HT-29 (cell line): ENCODE results near the gene PICALM. TPM values are rescaled to one million over a fixed set of nuclear protein-coding genes. Genes with fewer than 3 reads are reported as not detected.
"Not testable (repeated sequence)": the region's sequence is repeated elsewhere in the genome, so short reads cannot be mapped to it uniquely, and the experiment has no call there.

Experiments
- DNase-seq: peaks from one replicate; pipeline ENCODE4 v3.0.0-alpha.2; 2015; ENCODE audit warnings: low spot score
- total RNA-seq: library from RNA; depleted of rRNA; stranded (reverse); fragments of >200 nt; shearing (Covaris generic); gene quantifications from 2 replicates; pipeline ENCODE4 v1.2.3, GENCODE V29; 2014; rRNA removed

PICALM gene, protein sequence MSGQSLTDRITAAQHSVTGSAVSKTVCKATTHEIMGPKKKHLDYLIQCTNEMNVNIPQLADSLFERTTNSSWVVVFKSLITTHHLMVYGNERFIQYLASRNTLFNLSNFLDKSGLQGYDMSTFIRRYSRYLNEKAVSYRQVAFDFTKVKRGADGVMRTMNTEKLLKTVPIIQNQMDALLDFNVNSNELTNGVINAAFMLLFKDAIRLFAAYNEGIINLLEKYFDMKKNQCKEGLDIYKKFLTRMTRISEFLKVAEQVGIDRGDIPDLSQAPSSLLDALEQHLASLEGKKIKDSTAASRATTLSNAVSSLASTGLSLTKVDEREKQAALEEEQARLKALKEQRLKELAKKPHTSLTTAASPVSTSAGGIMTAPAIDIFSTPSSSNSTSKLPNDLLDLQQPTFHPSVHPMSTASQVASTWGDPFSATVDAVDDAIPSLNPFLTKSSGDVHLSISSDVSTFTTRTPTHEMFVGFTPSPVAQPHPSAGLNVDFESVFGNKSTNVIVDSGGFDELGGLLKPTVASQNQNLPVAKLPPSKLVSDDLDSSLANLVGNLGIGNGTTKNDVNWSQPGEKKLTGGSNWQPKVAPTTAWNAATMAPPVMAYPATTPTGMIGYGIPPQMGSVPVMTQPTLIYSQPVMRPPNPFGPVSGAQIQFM
- total RNA-seq = 90.4 and 93.6 TPM in 2 replicates

DNA sequence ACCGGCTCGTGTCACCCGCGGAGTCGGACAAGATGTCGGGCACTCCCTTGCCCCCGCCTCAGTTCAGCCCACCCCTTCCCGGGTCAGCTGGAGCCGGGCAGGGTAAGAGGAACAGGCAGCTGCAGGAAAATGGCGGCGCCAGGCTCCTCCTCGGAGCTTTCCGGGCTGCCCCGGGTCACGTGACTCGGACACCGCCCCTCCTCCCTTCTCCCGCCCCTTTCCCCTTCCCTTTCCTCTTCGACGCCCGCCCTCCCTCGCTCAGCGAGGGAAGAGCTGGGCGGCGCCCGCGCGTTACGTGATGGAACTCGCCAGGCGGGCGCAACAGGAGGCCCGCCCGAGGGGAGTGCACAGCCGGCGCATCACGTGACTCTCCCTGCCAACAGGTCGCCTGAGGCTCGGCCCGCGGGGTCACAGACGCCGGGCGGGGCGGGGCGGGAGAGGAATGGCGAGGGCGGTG, at the start of gene PICALM:
PICALM (minus strand) TSS at position 134 of the 457 bp plus-strand sequence. CDS start 304 bp downstream, outside the sequence.
- DNase-seq = peak; percentile 100

DNA sequence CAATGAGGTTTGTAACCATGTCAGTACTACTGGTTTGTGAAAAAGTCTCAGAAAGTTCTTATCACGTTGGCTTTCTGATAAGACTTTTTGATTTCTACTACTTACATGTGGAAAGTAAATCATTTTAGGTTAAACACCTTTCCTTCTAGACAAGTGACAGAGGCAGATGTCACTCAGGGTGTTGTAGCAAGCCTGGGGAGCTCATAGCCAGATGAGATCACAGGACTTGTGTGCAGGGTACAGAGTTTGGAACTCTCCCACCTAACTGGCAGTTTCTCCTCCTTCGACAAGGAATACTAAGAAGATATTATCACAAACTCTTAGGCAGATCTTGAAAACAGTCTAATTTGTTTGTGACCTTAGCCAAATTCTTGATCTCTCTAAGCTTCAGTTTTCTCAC, 49.4 kb upstream of the PICALM start:
- no peak for DNase-seq

DNA sequence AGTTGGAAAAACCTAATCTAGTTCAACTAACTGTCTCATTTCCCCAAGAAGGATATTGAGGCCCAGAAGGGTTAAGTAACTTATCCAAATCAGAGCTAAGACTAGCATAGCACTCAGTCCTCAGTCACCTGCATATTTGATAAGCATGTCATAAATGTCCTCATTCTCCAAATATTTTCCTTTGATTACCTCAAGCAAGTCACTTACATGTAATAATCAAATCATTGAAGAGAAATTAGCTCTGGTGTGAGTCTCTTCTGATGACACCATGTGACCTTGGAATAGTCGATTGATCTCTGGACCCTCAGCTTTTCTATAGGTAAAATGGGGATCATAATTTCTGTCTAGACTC, 48.8 kb upstream of the PICALM start:
- DNase-seq = no peak

DNA sequence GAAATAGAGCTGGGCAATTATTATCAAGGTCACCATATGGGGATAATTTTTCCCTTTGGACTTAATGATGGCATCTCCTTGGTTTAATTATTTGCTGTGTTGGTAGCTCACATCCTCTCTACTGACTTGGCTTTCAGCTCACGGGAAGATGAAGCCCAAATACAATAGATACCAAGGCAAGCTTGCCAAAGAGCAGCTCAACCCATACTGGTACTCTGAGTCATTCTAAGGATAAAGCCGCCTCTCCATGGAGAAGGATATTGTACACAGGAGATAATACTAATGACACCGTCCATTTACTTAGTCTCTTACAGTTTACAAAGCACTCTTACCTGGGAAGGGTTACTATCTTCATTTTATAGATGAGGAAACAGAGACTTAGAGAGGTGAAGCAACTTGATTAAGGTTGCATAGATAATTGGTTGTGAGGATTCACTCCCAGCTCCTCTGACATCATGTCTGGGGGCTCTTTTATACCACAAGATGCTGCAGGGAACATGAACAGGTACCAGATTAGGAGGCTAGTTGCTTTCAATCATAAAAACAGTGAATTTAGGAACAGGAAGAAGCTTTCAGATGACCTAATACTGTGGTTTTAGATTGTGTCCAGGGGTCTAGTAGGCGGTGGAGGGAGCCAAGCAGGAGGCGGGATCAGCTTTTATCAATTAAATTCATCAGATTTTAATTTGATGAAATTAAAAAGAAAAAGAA, 48.3 kb upstream of the PICALM start:
- peak; percentile 31 for DNase-seq

DNA sequence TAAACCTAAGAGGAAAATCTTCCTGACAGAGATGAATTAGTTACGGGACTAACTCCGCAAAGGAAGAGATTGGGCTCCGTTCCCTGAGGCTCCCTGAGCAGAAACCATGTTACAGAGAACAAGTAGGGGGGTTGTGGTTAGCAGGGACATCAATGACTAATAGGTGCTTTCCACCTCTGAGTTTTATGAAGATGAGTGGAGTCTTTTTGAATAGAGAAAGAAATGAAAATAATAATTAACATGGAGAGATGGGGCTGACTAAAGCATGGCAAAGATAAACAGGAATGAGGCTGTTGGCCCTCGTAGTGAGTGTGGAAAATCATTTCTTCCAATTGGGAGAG, 47.5 kb upstream of the PICALM start:
- no peak for DNase-seq

DNA sequence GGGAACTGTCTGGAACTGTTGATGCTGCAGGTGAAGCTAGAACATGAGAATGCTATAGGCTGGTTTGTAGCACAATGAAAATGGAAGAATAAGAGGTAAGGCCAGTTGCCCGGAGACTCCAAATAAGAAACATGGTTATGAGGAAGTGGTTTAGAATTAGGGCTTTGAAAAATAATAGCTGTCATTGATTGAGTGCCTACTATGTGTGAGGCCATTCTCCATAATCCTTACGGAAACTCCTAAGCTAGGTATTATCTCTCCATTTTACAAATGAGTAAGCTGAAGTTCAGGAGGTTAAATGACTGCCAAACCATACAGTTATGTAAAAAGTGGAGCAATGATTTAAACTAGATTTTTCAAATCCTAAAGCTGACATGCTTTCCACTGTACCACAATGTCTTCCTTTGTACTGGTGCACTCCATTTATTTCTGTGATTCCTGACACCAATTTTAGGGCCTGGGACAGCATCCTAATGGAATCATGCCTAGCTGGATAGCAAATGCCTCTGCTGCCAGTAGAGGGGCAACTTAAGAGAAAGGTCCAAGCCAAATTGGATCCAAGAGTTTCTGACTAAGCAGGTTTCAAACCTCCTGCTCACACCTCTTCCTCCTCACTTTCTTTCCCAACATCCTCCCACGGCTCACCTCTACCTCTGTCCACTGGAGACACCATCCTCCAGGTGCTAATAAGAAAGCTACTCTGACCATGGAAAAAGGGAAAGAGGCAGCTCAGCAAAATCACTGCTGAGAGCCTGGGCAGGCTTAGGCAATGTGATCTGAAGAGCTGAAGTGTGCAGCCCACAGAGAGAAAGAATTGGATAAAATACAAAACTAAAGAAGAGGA, 46.9 kb upstream of the PICALM start:
- no peak for DNase-seq

DNA sequence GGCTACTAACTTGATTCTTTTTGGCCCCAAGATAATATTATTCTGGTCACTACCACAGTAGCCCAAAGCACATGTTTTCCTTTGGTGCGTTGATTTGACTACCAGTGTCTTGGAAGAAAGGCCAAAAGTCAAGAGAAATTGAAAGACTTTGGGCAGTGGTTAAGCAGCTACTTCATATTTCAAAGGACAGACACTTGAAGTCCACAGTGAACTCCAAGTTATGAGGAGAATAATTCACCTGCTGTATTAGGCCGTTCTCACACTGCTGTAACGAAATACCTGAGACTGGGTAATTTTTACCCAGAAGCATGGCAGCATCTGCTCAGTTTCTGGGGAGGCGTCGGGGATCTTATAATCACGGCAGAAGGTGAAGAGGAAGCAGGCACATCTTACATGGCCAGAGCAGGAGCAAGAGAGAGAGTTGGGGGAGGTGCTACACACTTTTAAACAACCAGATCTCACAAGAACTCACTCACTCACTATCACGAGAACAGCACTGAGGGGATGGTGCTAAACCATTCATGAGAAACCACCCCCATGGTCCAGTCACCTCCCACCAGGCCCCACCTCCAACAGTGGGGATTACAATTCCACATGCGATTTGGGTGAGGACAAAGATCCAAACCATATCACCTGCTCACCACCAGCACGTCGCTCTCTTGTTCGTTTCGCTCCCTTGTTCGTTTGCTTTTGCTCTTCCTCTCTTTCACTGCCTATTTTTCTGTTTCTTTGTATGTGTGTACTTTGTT, 40.2 kb upstream of the PICALM start:
- DNase-seq = no peak

DNA sequence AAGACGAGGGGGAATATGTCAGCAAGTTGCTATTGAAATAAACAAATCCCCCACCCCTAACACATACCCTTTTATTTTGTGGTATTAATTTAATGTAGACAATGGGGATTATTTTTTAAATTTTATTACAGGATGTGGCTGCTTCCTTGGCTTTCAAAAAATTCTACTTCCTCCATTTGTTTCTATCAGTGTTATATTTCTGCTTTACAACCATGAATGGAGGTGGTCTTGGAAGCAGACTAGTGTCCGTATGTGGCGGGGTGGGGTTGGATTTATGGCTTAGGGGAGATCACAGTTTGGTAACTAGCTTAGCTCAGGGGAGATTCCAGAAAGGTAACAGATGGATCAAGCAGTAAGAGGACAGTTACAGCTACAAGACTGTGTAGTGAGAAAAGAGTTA, 39.3 kb upstream of the PICALM start:
- no peak for DNase-seq

DNA sequence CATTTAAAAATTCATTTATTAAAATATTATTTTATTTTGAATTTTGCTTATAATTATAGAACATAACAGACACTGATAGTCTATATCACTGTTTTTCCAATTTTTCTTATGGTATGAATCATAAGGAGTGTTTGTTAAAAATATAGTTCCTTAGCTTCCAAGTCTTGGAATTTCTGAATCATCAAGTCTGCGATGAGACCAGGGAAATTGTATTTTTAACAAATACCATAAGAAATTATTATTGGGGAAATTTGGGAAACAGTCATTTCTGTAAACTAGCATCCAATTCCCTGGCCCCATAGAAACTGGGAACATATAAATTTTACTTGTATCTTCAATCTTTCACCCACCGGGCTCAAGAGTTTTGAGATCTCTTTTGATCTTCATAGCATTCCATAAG, 38.0 kb upstream of the PICALM start:
- no peak for DNase-seq

DNA sequence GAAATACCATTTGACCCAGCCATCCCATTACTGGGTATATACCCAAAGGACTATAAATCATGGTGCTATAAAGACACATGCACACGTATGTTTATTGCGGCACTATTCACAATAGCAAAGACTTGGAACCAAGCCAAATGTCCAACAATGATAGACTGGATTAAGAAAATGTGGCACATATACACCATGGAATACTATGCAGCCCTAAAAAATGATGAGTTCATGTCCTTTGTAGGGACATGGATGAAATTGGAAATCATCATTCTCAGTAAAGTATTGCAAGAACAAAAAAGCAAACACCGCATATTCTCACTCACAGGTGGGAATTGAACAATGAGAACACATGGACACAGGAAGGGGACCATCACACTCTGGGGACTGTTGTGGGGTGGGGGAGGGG, 37.1 kb upstream of the PICALM start:
- DNase-seq = not testable (repeated sequence)

DNA sequence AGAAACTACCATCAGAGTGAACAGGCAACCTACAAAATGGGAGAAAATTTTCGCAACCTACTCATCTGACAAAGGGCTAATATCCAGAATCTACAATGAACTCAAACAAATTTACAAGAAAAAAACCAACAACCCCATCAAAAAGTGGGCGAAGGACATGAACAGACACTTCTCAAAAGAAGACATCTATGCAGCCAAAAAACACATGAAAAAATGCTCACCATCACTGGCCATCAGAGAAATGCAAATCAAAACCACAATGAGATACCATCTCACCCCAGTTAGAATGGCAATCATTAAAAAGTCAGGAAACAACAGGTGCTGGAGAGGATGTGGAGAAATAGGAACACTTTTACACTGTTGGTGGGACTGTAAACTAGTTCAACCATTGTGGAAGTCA, 36.7 kb upstream of the PICALM start:
- not testable (repeated sequence) for DNase-seq

DNA sequence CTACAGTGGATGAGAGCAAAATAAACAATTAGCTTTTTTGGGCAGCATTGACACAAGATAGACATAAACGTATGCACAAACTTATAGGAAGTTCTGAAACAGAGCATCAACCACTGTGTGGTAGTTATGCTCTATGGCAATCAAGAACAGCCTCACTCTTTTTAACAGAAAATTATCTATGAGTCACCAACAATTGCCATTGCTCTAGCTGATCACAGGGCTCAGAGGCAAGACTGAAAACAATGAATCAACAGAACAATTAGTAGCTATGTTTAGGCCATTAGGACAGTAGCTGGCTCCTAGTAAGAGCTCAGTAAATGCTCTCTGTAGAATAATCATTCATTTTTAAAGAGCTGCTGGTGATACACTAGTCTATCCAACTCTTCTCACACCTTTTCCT, 34.9 kb upstream of the PICALM start:
- DNase-seq = no peak

DNA sequence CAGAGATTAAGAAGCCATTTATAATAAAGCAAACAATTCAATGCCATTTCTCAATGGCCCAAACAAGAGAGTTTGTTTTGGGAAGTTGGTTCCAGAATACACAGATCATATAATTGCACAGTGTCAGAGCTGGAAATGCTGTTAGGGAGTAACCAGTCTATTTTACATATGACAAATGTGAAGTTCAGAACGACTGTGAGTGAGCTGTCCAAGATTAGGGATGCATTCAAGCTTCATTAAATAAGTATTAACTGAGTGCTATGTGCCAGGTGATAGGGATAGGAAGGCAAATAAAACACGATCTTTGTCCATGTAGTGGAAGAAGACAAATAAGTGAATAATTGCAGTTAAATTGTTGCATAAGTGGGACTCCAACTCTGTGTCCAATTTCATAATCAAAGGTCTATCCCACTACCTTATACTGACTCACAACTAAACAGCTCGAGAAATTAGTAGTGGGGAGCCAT, 33.1 kb upstream of the PICALM start:
- DNase-seq = no peak

DNA sequence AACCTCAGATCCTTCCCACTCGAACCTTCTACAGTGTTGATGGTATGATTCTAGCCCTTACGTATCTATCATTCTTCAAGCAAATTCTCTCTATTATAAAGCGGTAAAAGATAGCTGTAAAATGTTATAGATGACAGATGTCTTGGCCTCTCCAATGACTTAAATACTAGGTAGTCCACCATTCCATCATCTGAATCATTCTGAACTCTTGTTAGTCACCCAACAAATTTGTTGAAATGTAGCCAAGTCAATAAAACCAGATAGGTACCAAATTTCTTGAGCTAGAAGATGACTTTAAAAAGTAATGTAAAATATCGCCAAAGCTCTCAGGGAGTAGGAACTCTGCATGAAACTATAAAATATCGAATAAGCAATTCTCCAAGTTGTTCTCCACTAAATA, 32.6 kb upstream of the PICALM start:
- no peak for DNase-seq

DNA sequence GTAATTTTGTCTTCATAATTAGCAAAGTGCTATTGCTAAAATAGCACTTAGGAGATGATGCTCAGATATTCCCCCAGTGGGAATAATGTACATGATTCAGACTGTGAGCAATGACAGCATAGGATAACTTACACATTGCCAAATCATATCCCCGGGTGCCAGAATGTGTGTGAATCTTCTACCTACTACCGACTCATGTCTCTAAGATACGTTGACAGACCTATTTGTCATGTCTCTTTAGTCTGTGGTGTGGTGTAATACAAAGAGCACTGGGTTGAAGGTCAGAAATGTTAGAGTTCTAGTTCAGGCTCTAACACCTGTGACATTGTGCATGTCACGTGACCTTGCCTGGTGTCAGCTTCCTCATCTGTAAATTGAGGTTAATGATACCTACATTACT, 31.0 kb upstream of the PICALM start:
- DNase-seq = no peak

DNA sequence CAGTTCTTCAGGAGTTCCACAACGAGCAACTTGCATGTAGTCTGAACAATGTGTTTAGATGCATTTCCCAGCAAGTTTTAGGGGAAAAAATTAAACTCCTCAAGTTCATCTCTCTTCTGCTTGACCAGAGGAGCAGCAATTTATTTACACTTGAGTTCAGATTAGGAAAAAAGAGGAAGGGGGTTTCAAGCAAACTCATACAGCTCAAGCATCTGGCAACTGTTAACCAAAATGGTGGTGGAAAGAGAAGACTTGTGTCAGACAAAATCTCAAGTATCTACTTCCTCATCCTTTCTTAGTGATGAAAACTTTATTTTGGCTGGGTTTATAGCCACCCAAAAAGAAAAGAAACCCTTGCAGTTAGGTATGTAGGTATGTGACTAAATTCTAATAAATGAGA, 29.1 kb upstream of the PICALM start:
- DNase-seq = no peak

DNA sequence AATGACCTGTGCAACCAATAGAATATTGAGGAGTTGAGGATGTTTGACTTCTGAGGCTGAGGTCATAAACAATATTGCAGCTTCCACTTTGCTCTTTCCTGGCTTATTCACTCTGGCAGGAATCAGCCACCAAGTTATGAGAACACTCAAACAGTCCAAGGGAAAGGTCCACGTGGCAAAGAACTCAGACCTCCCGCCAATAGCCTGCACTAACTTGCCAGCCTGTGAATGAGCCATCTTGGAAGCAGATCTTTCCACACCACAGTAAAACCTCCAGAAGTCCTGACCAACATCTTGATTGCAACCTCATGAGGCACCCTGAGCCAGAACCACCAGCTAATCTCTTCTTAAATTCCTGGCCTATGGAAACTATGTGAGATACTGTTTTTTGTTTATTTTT, 22.7 kb upstream of the PICALM start:
- DNase-seq = no peak

DNA sequence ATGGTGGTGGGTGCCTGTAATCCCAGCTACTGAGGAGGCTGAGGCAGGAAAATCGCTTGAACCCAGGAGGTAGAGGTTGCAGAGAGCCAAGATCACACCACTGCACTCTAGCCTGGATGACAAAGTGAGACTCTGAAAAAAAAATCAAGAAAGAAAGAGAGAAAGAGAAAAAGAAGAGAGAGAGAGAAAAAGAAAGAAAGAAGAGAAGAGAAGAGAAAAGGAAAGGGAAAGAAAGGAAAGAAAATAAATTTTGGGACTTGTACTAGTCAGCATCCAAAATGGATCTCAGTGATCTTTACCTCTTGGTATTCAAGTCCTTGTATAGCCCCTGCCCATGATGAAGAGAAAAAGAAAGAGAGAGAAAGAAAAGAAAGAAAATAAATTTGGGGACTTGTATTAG, 22.2 kb upstream of the PICALM start:
- no peak for DNase-seq

DNA sequence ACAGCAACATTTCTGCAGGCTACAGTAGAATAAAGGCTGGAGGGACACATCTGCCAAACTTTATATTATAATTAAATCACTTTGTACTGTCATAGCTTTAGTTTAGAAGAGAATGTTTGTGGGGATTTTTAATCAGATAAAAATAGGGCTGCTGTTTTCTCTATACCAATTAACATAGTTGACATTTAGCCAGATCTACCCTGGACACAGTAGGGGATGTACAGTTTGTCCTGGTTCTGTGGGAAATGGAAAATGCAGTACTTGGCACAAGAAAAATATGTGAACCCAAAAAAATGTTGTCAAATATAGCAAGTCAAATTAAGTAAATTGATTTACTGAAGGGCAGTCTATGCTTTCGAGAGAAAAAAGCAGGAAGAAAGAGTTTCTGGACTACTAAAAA, 20.8 kb upstream of the PICALM start:
- DNase-seq = no peak

DNA sequence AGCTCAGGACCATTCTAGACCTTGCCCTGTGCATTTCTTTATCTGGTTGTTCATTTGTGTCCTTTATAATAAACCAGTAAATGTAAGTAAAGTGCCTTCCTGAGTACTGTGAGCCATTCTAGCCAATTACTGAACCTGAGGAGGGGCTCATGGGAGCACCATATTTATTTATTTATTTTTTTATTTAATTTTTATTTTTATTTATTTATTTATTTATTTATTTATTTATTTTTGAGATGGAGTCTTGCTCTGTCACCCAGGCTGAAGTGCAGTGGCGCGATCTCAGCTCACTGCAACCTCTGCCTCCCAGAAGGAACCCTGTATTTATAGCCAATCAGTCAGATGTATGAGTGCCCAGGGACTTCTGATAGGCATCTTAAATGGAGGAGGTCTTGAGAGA, 18.8 kb upstream of the PICALM start:
- not testable (repeated sequence) for DNase-seq

DNA sequence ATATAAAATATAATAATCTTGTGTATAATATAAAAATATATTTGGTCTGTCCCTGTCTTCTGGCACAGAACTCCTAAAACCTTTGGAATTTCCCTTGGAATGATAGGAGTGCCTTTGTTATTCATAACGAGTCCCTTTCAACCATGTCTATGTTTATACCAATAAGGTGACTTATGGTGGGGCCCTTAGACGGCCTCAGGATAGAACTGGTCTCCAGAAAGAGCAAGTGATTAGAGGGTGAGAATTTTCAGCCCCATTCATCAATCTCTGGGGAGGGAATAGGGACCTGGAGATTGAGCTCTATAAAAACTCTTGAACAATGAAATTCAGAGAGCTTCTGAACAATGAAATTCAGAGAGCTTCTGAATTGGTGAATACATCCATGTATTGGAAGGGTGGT, 18.4 kb upstream of the PICALM start:
- no peak for DNase-seq
